ENCODE results near the gene ADCY10. TPM values are rescaled to one million over a fixed set of nuclear protein-coding genes. Genes with fewer than 3 reads are reported as not detected.

ADCY10 gene
- total and polyA plus RNA-seq, 9 of the 15 experiments (the other 6 are each of a cell fraction or from before 2014, with no cell fraction given) = 0.08 to 0.86 (median 0.22) TPM

DNA sequence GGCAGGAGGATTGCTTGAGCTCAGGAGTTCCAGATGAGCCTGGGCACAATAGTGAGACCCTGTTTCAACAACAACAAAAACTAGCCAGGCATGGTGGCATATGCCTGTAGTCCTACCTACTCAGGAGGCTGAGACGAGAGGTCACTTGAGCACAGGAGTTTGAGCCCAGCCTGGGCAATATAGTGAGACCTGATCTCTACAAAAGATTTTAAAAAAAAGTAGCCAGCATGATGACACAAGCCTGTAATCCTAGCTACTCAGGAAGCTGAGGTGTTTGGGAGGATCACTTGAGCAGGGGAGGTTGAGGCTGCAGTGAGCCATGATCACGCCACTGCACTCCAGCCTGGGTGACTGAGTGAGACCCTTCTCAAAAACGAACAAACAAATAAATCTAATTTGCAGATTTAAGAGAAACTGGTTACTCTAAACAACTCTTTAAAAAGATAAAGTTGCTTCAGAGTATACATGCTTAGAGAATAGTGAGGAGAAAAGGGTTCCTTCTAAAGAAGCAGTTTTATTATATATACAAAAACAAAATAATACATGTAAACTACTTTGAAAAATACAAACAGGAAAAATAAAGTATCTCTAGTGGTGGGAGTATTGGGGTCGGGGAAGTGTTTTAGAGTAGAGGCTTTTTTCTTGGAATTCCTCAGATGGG, 88.4 kb downstream of the ADCY10 start:
- ChIA-PET POLR2A (interaction anchor here (0.6 to 2.0 kb wide), 10 partner anchors 10 to 455 kb away, joined by 3 to 10 read pairs (median 3); partner anchors contain the start of gene TBX19), CTCF (ENCODE audit: low intra/inter-chr PET ratio) (no interaction called here)
- Histone ChIP-seq H3K27ac (ENCODE audit: extremely low read depth, low read depth, low read length) (peak overlapping the region; percentile 59), H2AFZ (ENCODE audit: low read depth, low read length) (peak overlapping the region; percentile 91), H3K4me2 (ENCODE audit: insufficient read depth, low read length) (no peak overlapping the region; the same call in 1 of the 2 replicates), H3K79me2 (ENCODE audit: control insufficient read depth, insufficient read depth, low read length) (no peaks in the 10 kb centered on the region; the same call in 2 of the 3 replicates), H3K9me3 (replicated peaks; ENCODE audit: control insufficient read depth, insufficient read depth, low read depth, low read length) (no peaks in the 10 kb centered on the region), H3K4me1 (replicated peaks in 1 of 2; ENCODE audit: control insufficient read depth in 2 of 2, insufficient read depth in 2 of 2, low read length in 2 of 2) (peaks cover 20 to 68% of the 10 kb centered on the region in 2 experiments), H3K9me1 (ENCODE audit: control insufficient read depth, insufficient read depth, low read length) (no peaks in the 10 kb centered on the region), H3K36me3 (ENCODE audit: control insufficient read depth, insufficient read depth, low read length) (no peaks in the 10 kb centered on the region), H4K20me1 (replicated peaks; ENCODE audit: control insufficient read depth, insufficient read depth, low read length) (no peaks in the 10 kb centered on the region), H3K4me3 (no peak overlapping the region), H3K9ac (ENCODE audit: insufficient read depth in 1 of 2, low read depth in 2 of 2, low read length in 2 of 2) (peak overlapping the region in 1 of 2 experiments; percentile 43; a peak in 3 of 4 replicates), H3K27me3 (ENCODE audit: control insufficient read depth in 2 of 2, insufficient read depth in 2 of 2, low read length in 2 of 2) (no peaks in the 10 kb centered on the region)
- intact Hi-C loops (cut with micrococcal nuclease) (no loop called here), in situ Hi-C loops (cut with MboI) (no loop called here)
- no TSS peak for BruUV-seq (replicated peaks)
- WGBS (ENCODE audit: insufficient coverage, low coverage, missing lambda C conversion rate) = 18% methylated on average over 4 of the region's 4 CpGs
- ATAC-seq (peak; percentile 68), DNase-seq (ENCODE audit: extremely low read depth in 1 of 4, low spot score in 3 of 4) (peak in 1 of 4 experiments; percentile 58), FAIRE-seq (no peak)
- TF ChIP-seq TEAD4 (IDR thresholded peaks at IDR 0.05; ENCODE audit: low read length) = no peak
- TF ChIP-seq TEAD4 (CRISPR knock-in tag; IDR thresholded peaks at IDR 0.05; ENCODE audit: borderline replicate concordance) = no peak
- TF ChIP-seq, protein P1, sequence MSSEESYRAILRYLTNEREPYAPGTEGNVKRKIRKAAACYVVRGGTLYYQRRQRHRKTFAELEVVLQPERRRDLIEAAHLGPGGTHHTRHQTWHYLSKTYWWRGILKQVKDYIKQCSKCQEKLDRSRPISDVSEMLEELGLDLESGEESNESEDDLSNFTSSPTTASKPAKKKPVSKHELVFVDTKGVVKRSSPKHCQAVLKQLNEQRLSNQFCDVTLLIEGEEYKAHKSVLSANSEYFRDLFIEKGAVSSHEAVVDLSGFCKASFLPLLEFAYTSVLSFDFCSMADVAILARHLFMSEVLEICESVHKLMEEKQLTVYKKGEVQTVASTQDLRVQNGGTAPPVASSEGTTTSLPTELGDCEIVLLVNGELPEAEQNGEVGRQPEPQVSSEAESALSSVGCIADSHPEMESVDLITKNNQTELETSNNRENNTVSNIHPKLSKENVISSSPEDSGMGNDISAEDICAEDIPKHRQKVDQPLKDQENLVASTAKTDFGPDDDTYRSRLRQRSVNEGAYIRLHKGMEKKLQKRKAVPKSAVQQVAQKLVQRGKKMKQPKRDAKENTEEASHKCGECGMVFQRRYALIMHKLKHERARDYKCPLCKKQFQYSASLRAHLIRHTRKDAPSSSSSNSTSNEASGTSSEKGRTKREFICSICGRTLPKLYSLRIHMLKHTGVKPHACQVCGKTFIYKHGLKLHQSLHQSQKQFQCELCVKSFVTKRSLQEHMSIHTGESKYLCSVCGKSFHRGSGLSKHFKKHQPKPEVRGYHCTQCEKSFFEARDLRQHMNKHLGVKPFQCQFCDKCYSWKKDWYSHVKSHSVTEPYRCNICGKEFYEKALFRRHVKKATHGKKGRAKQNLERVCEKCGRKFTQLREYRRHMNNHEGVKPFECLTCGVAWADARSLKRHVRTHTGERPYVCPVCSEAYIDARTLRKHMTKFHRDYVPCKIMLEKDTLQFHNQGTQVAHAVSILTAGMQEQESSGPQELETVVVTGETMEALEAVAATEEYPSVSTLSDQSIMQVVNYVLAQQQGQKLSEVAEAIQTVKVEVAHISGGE (CRISPR knock-in tag; IDR thresholded peaks at IDR 0.05) = no peak
- TF ChIP-seq, protein P2, sequence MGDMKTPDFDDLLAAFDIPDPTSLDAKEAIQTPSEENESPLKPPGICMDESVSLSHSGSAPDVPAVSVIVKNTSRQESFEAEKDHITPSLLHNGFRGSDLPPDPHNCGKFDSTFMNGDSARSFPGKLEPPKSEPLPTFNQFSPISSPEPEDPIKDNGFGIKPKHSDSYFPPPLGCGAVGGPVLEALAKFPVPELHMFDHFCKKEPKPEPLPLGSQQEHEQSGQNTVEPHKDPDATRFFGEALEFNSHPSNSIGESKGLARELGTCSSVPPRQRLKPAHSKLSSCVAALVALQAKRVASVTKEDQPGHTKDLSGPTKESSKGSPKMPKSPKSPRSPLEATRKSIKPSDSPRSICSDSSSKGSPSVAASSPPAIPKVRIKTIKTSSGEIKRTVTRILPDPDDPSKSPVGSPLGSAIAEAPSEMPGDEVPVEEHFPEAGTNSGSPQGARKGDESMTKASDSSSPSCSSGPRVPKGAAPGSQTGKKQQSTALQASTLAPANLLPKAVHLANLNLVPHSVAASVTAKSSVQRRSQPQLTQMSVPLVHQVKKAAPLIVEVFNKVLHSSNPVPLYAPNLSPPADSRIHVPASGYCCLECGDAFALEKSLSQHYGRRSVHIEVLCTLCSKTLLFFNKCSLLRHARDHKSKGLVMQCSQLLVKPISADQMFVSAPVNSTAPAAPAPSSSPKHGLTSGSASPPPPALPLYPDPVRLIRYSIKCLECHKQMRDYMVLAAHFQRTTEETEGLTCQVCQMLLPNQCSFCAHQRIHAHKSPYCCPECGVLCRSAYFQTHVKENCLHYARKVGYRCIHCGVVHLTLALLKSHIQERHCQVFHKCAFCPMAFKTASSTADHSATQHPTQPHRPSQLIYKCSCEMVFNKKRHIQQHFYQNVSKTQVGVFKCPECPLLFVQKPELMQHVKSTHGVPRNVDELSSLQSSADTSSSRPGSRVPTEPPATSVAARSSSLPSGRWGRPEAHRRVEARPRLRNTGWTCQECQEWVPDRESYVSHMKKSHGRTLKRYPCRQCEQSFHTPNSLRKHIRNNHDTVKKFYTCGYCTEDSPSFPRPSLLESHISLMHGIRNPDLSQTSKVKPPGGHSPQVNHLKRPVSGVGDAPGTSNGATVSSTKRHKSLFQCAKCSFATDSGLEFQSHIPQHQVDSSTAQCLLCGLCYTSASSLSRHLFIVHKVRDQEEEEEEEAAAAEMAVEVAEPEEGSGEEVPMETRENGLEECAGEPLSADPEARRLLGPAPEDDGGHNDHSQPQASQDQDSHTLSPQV (IDR thresholded peaks at IDR 0.05) = peak; percentile 58
- 0 out of 2 replicates have a peak, but pooled peaks have one; percentile 55 for TF ChIP-seq ZBTB34 (CRISPR knock-in tag; IDR thresholded peaks at IDR 0.05)
- no peak for TF ChIP-seq MITF (IDR thresholded peaks at IDR 0.05)
- 0 out of 2 replicates have a peak, but pooled peaks have one; percentile 8 for TF ChIP-seq ILK (tag; IDR thresholded peaks at IDR 0.05; ENCODE audit: borderline replicate concordance, low read depth)
- TF ChIP-seq ATF7 (IDR thresholded peaks at IDR 0.05) = peak; percentile 74
- no peak for TF ChIP-seq HDAC6 (IDR thresholded peaks at IDR 0.05; ENCODE audit: low read depth, low read length)
